Raji (cell line): Measurements from ENCODE around the gene ATAT1.

ENCODE experiments used
- POLR2A ChIP-seq: IDR thresholded peaks from 2 replicates; pipeline ENCODE4 v1.6.1; 2011; ENCODE audit warnings: low read depth, low read length, control low read depth; ENCODE audit not compliant: insufficient read depth

ATAT1 gene

DNA sequence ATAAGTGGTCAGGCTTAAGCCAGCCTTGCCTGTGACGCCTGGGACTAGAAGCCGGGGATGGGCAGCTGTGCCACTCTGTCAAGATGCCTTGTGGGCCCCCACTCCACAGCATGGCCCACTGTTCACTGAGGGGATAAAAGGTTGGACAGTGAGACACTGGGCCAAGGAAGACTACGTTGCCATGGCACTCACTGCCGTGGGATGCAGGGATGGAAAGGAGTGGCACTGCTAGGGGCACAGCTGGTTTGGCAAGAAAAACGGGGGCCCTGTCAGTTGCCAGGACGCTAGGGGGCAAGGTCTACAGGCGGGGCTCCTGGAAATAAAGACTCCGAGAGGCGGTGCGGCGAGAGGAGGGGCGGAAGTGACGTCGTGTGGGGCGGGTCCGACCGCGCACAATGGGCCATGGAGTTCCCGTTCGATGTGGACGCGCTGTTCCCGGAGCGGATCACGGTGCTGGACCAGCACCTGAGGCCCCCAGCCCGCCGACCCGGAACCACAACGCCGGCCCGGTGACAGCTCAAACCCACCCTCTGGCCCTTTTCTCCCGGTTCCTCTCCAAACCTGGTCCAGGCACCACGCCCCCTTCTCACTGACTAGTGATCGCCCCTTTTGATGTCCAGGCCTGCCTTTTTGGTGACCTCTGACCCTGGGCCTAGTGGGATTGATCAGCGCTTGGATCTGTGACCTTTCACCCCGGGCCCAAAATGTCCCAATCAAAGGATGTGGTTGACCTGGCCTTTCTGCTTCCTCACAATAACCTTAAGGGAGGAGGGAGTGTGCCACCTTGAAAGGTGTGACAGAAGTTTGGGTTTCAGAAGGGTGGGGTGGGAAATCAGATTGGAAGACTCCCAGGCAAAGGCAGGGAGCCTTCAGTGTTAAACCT lies at the start of gene ATAT1:
Gene ATAT1, plus strand, starts transcription at position 391 of the 883 bp plus-strand sequence.
- TF ChIP-seq POLR2A = peak; percentile 89

DNA sequence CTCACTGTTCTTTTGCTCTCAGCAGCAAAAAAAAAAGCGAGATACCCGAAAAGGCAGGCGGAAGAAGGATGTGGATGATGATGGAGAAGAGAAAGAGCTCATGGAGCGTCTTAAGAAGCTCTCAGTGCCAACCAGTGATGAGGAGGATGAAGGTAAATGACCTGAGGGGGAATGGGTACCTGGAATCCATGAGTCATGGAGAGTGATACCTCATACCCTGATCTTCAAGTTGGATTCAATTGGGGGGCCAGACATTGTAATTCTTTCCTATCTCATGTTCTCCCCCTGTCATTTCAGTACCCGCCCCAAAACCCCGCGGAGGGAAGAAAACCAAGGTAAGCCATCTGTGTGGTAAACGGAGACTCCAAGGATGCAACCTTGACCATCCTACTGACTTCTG lies 48.6 kb upstream of the ATAT1 start:
- TF ChIP-seq POLR2A = no peak

DNA sequence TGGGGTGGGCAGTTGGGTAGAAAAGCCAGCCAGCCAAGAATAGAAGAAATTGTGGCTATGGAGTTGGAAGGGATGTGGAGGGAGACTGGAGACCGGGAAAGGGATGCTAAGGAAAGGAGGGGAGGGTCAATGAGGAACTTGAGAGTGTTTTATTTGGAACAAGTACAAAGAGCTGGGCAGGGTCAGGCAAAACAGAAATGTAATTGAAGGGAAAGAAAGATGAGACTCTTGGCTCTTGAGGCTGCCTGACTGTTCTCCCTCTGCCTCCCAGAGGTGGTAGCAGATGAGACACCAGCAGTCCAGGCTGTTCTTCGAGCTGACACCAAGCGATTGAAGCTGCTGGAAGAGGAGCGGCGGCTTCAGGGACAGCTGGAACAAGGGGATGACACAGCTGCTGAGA lies 42.8 kb upstream of the ATAT1 start:
- no peak for TF ChIP-seq POLR2A

DNA sequence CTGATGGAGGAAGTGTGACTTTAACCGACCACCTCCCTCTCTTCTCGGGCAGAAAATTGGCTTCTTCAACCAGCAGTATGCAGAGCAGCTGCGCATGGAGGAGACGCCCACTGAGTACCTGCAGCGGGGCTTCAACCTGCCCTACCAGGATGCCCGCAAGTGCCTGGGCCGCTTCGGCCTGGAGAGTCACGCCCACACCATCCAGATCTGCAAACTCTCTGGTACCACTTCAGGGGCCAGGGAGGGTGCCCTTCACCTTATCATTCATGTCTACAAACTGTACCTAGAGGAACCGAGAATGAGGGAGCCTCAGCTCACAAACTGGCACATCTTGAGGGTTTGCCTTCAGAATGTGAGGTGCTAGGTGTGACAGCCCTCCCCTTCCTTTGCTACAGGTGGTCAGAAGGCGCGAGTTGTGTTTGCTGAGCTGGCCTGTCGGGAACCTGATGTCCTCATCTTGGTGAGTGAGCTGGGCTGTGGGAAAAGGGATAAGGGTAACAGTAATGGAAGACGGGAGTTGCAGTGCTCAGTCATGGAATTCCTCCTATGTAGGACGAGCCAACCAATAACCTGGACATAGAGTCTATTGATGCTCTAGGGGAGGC lies 36.8 kb upstream of the ATAT1 start:
- TF ChIP-seq POLR2A = no peak

DNA sequence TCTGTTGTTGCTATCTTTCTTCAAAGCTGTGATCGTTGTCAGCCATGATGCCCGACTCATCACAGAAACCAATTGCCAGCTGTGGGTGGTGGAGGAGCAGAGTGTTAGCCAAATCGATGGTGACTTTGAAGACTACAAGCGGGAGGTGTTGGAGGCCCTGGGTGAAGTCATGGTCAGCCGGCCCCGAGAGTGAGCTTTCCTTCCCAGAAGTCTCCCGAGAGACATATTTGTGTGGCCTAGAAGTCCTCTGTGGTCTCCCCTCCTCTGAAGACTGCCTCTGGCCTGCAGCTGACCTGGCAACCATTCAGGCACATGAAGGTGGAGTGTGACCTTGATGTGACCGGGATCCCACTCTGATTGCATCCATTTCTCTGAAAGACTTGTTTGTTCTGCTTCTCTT lies 36.2 kb upstream of the ATAT1 start:
- no peak for TF ChIP-seq POLR2A

DNA sequence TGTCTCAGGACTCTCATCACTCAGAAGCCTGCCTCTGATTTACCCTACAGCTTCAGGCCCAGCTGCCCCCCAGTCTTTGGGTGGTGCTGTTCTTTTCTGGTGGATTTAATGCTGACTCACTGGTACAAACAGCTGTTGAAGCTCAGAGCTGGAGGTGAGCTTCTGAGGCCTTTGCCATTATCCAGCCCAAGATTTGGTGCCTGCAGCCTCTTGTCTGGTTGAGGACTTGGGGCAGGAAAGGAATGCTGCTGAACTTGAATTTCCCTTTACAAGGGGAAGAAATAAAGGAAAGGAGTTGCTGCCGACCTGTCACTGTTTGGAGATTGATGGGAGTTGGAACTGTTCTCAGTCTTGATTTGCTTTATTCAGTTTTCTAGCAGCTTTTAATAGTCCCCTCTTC lies 35.7 kb upstream of the ATAT1 start:
- TF ChIP-seq POLR2A = no peak

DNA sequence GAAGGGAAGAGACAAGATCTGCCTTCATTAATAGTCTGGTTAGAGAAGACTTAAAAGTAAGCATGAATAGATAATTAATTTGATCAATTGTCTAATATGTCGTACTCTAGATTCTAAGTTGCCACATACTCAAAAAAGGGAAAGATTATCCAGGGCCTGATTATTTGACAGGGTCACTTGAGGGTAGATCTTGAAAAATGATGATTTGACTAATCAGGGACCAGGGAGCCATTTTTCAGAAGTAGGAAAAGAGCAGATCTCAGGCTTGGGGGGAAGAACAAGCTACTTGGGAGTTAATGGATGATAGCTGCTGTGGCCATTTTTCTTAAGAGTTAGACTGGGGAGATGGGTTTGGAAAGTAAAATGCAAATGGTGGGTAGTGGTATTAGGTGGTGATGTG lies 34.4 kb upstream of the ATAT1 start:
- TF ChIP-seq POLR2A = no peak

DNA sequence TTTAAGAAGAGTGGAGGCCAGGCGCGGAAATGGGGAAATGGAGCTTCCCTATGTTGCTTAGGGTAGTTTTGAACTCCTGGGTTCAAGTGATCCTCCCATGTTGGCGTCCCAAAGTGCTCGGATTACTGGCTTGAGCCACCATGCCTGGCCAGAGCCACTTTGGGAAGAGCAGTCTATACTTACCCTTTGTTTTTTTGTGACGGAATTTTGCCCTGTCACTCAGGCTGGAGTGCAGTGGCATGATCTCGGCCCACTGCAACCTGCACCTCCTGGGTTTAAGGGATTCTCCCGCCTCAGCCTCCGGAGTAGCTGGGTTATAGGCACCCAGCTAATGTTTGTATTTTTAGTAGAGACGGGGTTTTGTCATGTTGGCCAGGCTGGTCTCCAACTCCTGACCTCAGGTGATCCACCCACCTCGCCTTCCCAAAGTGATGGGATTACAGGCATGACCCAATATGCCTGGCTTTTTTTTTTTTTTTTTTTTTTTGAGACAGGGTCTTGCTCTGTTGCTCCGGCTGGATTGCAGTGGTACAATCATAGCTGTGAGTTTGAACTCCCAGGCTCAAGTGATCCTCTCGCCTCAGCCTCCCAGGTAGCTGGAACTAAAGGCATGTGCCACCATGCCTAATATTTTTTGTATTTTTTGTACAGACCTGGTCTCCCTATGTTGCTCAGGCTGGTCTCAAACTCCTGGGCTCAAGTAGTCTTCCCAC lies 27.6 kb upstream of the ATAT1 start:
- TF ChIP-seq POLR2A = 0 out of 2 replicates have a peak, but pooled peaks have one; percentile 22

DNA sequence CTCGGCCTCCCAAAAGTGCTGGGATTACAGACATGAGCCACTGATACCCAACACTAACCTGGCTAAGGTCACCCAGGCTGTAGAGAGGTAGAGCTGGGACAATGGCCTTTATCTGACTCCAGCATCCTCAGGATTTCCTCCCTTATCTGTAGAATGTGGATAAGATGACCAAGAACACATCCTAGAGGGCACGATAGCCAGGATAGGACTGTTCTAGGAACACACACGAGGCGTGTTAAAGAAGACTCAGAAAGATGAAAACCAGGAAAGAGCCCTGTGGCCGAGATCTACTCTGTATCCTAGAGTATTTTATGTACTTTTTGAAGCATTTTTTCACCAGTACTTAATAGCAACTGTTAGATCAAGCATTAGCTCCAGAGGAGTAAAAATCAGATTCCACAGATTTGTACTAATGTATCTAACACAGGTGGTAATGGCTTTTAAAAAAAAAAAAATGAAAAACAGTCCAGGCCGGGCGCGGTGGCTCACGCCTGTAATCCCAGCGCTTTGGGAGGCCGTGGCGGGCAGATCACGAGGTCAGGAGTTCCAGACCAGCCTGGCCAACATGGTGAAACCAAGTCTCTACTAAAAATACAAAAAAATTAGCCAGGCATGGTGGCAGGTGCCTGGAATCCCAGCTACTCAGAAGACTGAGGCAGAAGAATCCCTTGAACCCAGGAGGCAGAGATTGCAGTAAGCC lies 26.9 kb upstream of the ATAT1 start:
- TF ChIP-seq POLR2A = no peak

DNA sequence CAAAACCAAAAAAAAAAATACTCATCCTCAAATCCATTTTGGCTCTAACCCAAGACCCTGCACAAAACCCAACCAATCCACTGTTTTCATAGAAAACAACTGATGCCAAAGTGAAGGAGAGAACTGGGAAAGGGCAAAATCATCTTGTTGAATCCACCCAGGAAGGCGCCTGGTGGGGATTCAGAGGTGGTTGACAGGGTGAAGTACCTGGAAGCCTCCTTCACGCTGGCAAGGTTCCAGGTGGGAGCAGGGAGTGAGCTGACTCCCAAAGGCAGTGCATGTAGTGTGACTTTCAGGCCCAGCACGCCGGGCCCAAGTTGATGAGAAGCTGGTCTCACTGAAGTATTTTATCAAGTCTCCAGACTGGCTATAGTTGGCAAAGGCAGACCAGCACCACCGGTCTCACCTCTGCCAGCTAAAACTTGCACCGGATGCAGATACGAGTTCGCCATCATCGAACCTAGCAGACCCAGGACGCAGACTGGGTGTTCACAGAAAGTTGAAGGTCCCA lies 26.2 kb upstream of the ATAT1 start:
- TF ChIP-seq POLR2A = no peak

DNA sequence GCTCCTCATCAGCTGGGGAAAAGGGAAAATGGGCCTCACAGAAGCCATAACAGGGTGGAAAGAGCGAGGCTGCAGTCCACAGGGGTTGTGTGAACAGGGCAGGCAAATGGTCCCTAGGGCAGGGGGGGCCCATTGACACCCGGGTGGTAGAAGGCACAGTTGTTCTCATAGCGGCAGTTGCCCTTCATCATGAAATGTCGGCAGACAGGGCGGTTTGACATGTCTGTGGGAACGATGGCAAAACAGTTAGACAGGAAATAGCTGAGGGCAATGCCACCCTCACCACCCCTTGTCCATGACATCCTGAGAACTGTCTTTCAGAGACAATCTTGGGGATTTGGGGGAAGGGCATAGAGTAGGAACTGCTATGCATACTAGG lies 25.2 kb upstream of the ATAT1 start:
- no peak for TF ChIP-seq POLR2A

DNA sequence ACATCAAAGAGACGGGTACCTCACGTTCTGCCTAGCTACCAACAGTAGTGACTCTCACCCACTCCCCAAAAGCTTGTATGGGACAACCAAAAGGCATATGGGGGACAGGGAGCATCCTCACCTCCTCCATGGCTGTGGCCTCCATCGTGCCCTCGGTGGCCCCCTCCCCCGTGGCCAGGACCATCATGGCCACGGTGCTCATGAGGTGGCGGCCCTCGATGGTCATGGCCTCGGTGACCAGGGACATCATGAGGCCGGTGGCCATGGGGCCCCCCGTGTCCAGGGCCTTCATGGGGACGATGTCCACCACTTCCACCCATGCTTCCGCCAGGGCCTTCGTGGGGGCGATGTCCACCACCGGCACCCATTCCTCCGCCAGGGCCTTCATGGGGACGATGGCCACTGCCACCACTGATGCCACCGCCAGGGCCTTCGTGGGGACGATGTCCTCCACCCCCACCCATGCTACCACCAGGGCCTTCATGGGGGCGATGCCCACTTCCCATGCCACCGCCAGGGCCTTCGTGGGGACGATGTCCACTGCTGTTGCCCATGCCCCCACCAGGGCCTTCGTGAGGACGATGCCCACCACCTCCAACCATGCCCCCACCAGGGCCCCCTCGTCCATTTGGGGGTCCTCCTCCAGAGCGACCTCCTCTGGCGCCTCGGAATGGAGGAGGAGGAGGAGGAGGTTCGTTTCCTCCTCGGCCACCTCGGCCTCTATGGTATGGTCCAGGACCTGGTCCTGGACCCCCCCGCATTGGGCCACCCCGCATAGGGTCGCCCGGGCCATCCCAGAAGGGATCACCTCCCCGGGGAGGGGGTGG lies 24.6 kb upstream of the ATAT1 start:
- TF ChIP-seq POLR2A = no peak

DNA sequence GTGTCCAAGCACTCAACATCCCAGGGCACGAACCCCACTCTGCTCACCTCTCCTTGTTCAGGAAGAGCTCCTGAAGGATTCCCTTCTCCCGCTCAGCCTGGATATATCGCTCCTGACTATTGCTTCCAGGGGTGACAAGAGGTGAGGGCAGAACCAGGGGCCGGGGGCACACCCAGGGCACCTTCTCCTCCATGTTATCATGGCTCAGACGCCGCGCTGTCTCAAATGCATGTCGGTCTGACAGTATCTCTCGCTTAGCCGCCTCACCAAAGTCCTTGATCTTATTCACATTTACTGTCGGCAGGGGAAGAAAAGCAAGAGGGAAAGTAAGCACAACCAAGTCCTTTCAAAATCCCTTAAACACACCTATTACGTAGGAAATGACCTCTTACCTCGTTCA lies 22.7 kb upstream of the ATAT1 start:
- no peak for TF ChIP-seq POLR2A

DNA sequence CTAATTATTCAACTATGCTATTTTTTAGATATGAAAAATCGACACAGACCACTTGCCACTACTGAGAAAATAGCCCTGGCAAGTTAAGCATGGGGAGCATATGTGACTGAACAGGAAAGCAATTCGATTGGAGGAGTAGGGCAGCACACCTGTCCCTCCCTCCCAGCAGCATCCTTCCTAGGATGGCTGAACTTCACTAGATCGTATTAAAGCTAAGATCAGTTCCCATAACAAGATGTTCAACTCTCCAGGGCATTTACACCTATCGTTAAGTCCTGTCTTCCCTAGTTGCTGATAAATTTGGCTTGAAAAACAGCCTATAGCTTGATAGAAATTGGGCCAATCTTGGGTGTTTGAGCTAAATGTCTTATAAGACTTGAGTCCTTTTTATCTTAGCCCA lies 16.6 kb upstream of the ATAT1 start:
- 0 out of 2 replicates have a peak, but pooled peaks have one; percentile 22 for TF ChIP-seq POLR2A
